H1 (cell line): ENCODE measurements around the gene SLC66A1. TPM values are rescaled to one million over a fixed set of nuclear protein-coding genes. Genes with fewer than 3 reads are reported as not detected.
"Not testable (repeated sequence)": the region's sequence is repeated elsewhere in the genome, so short reads cannot be mapped to it uniquely, and the experiment has no call there.

ENCODE experiments used
- CTCF ChIA-PET: fragments of 300-600 bp; sonication (Branson Sonifier 250); formaldehyde crosslinking; loops from one replicate; lab custom pipeline; 2021; ENCODE audit not compliant: partially characterized antibody; lab: Charles Lee
- POLR2A ChIA-PET: fragments of 300-600 bp; sonication (Branson Sonifier 250); formaldehyde crosslinking; loops from one replicate; lab custom pipeline; 2021; ENCODE audit warnings: inconsistent platforms; ENCODE audit not compliant: partially characterized antibody; lab: Charles Lee
- DNase-seq, 2 experiments: peaks; one replicate each; pipeline versions ENCODE4 v3.0.0 to v3.0.0-alpha.2; 2010 to 2022; ENCODE audit warnings: low spot score in 2 of 2, low read depth in 1 of 2, mixed read lengths in 1 of 2
- FAIRE-seq: peaks from 2 replicates; lab custom pipeline; 2011; peaks lifted over from hg19 to GRCh38; lab: Jason Lieb, UNC
- H2AFZ ChIP-seq: 2 replicates; pipeline ENCODE4 v1.8.1; 2012; ENCODE audit warnings: low read length, inconsistent platforms
- H2AK5ac ChIP-seq: 2 replicates; pipeline ENCODE4 v1.6.1; 2013; ENCODE audit warnings: low read depth, low read length
- H2BK120ac ChIP-seq: replicated peaks from 2 replicates; pipeline ENCODE3; 2013; ENCODE audit warnings: low read depth, low read length, inconsistent platforms
- H2BK12ac ChIP-seq: 2 replicates; pipeline ENCODE4 v1.6.1; 2013; ENCODE audit warnings: low read depth, low read length
- H2BK15ac ChIP-seq: 2 replicates; pipeline ENCODE4 v1.6.1; 2013; ENCODE audit warnings: low read length
- H2BK20ac ChIP-seq: 2 replicates; pipeline ENCODE4 v1.6.1; 2013; ENCODE audit warnings: low read length
- H2BK5ac ChIP-seq: 2 replicates; pipeline ENCODE4 v1.6.1; 2013; ENCODE audit warnings: low read depth, low read length
- H3K14ac ChIP-seq: 2 replicates; pipeline ENCODE4 v1.6.1; 2013; ENCODE audit warnings: inconsistent platforms; ENCODE audit not compliant: insufficient read length
- H3K18ac ChIP-seq: 2 replicates; pipeline ENCODE4 v1.6.1; 2013; ENCODE audit warnings: low read length; ENCODE audit errors: extremely low read depth
- H3K23ac ChIP-seq: 2 replicates; pipeline ENCODE4 v1.6.1; 2013; ENCODE audit warnings: inconsistent platforms; ENCODE audit not compliant: insufficient read length
- H3K23me2 ChIP-seq: 2 replicates; pipeline ENCODE4 v1.6.1; 2013; ENCODE audit warnings: low read depth, low read length
- H3K27ac ChIP-seq: 2 replicates; pipeline ENCODE4 v1.6.1; 2011; ENCODE audit warnings: low read depth, low read length, inconsistent platforms
- H3K27me3 ChIP-seq, 4 experiments: replicated peaks in 1 of 4; 1 replicate in 1 of 4; 2 replicates in 3 of 4; pipeline versions ENCODE4 v1.6.1 to v1.8.1; 2011 to 2013; ENCODE audit warnings: low read length in 3 of 4, mild to moderate bottlenecking in 3 of 4, inconsistent platforms in 2 of 4, mixed read lengths in 2 of 4, moderate library complexity in 1 of 4; ENCODE audit not compliant: control insufficient read depth in 3 of 4, insufficient read depth in 3 of 4; ENCODE audit errors: extremely low read depth in 1 of 4
- H3K36me3 ChIP-seq, 4 experiments: 2 replicates each; pipeline versions ENCODE4 v1.6.1 to v1.8.1; 2011 to 2013; ENCODE audit warnings: mild to moderate bottlenecking in 4 of 4, low read length in 3 of 4, moderate library complexity in 2 of 4, control low read depth in 1 of 4, inconsistent platforms in 1 of 4; ENCODE audit not compliant: insufficient read depth in 4 of 4, control insufficient read depth in 2 of 4
- H3K4ac ChIP-seq: replicated peaks from 2 replicates; pipeline ENCODE3; 2013; ENCODE audit warnings: low read length, low read depth, mixed read lengths, inconsistent platforms; ENCODE audit not compliant: insufficient read length
- H3K4me1 ChIP-seq, 4 experiments: replicated peaks in 1 of 4; 1 replicate in 1 of 4; 2 replicates in 3 of 4; pipeline versions ENCODE4 v1.6.1 to v1.8.1; 2011 to 2013; ENCODE audit warnings: low read length in 3 of 4, inconsistent platforms in 2 of 4, mixed read lengths in 1 of 4; ENCODE audit not compliant: insufficient read depth in 4 of 4, control insufficient read depth in 3 of 4
- H3K4me2 ChIP-seq, 2 experiments: 2 replicates each; pipeline versions ENCODE4 v1.6.1 to v1.8.1; 2011 to 2013; ENCODE audit warnings: low read depth in 2 of 2, low read length in 2 of 2, control low read depth in 1 of 2, inconsistent platforms in 1 of 2, mild to moderate bottlenecking in 1 of 2; ENCODE audit not compliant: insufficient read depth in 1 of 2
- H3K4me3 ChIP-seq, 4 experiments: fragments of 200-600, 300-600 bp in 1 of 4; sonication (generic), shearing (Covaris generic), sonication (Bioruptor Twin) in 1 of 4; 2 replicates each; pipeline versions ENCODE4 v1.5.1 to v1.8.1; 2011 to 2016; ENCODE audit warnings: low read length in 4 of 4, low read depth in 3 of 4, control low read depth in 2 of 4, inconsistent platforms in 2 of 4, mild to moderate bottlenecking in 2 of 4, mixed read lengths in 1 of 4, moderate library complexity in 1 of 4; ENCODE audit not compliant: insufficient read depth in 2 of 4; ENCODE audit errors: extremely low read depth in 1 of 4
- H3K56ac ChIP-seq: replicated peaks from 2 replicates; pipeline ENCODE3; 2013; ENCODE audit warnings: low read depth, mild to moderate bottlenecking, mixed read lengths, low read length, inconsistent platforms; ENCODE audit not compliant: insufficient read length
- H3K79me1 ChIP-seq: 2 replicates; pipeline ENCODE4 v1.6.1; 2013; ENCODE audit warnings: low read depth, low read length, control low read depth
- H3K79me2 ChIP-seq, 2 experiments: 2 replicates each; pipeline versions ENCODE4 v1.6.1 to v1.8.1; 2012 to 2013; ENCODE audit warnings: low read length in 2 of 2, mild to moderate bottlenecking in 2 of 2, inconsistent platforms in 1 of 2; ENCODE audit not compliant: insufficient read depth in 2 of 2, control insufficient read depth in 1 of 2
- H3K9ac ChIP-seq, 4 experiments: replicated peaks in 1 of 4; 1 replicate in 1 of 4; 2 replicates in 3 of 4; pipeline versions ENCODE4 v1.6.1 to v1.8.1; 2011 to 2013; ENCODE audit warnings: low read depth in 3 of 4, low read length in 3 of 4, control low read depth in 2 of 4, mild to moderate bottlenecking in 2 of 4, moderate library complexity in 2 of 4, inconsistent platforms in 1 of 4; ENCODE audit errors: extremely low read depth in 1 of 4
- H3K9me3 ChIP-seq, 2 experiments: 2 replicates each; pipeline versions ENCODE4 v1.6.1 to v1.8.1; 2012 to 2013; ENCODE audit warnings: mild to moderate bottlenecking in 2 of 2, moderate library complexity in 2 of 2, control low read depth in 1 of 2, inconsistent platforms in 1 of 2, low read depth in 1 of 2, low read length in 1 of 2, mixed read lengths in 1 of 2; ENCODE audit not compliant: insufficient read depth in 2 of 2
- H4K20me1 ChIP-seq, 2 experiments: replicated peaks in 1 of 2; 2 replicates each; pipeline versions ENCODE3 to v1.8.1; 2011 to 2013; ENCODE audit warnings: inconsistent platforms in 2 of 2, low read length in 2 of 2, mild to moderate bottlenecking in 1 of 2; ENCODE audit not compliant: insufficient read depth in 2 of 2, control insufficient read depth in 1 of 2
- H4K5ac ChIP-seq: 2 replicates; pipeline ENCODE4 v1.6.1; 2013; ENCODE audit warnings: low read length, low read depth, mixed read lengths, inconsistent platforms; ENCODE audit not compliant: insufficient read length
- H4K8ac ChIP-seq: 2 replicates; pipeline ENCODE4 v1.8.0; 2013; ENCODE audit warnings: mild to moderate bottlenecking, moderate library complexity, low read length, inconsistent platforms; ENCODE audit not compliant: insufficient read depth; ENCODE audit errors: extremely low read depth
- H4K91ac ChIP-seq: replicated peaks from 2 replicates; pipeline ENCODE3; 2013; ENCODE audit warnings: low read length, mixed read lengths, inconsistent platforms; ENCODE audit not compliant: insufficient read length
- ASH2L ChIP-seq: fragments of 200-600, 300-600 bp; sonication (generic); IDR thresholded peaks from one replicate; pipeline ENCODE4 v1.7.1; 2017; ENCODE audit warnings: low read length
- EZH2 ChIP-seq: fragments of 200-600 bp; sonication (generic); IDR thresholded peaks from 2 replicates; pipeline ENCODE4 v1.7.1; 2012; ENCODE audit warnings: low read depth, mild to moderate bottlenecking, moderate library complexity, low read length, inconsistent platforms; ENCODE audit not compliant: severe bottlenecking
- KDM4A ChIP-seq: IDR thresholded peaks from one replicate; pipeline ENCODE4 v1.7.1; 2012; ENCODE audit warnings: low read depth, mild to moderate bottlenecking, moderate library complexity, low read length, inconsistent platforms; ENCODE audit not compliant: severe bottlenecking
- MAX ChIP-seq: IDR thresholded peaks from 2 replicates; pipeline ENCODE4 v1.6.1; 2012; ENCODE audit warnings: inconsistent platforms
- SUZ12 ChIP-seq: fragments of 200-600 bp; sonication (generic); IDR thresholded peaks from 2 replicates; pipeline ENCODE4 v1.6.1; 2012; ENCODE audit warnings: mild to moderate bottlenecking, inconsistent platforms, low read length, moderate library complexity, mixed read lengths
- WGBS, 2 experiments: shearing (Covaris generic) in 1 of 2; methylation state at CpG; one replicate each; pipeline versions ENCODE4 v1.1.6 to v1.1.7; 2013 to 2015; ENCODE audit warnings: low lambda C conversion rate in 2 of 2, mixed read lengths in 2 of 2, inconsistent platforms in 1 of 2, low coverage in 1 of 2, missing lambda C conversion rate in 1 of 2; ENCODE audit not compliant: insufficient replicate concordance in 2 of 2, insufficient coverage in 1 of 2, insufficient read length in 1 of 2; ENCODE audit errors: extremely low coverage in 1 of 2, missing lambda C conversion rate in 1 of 2; 5-methylcytosine and 5-hydroxymethylcytosine counted together
- polyA plus RNA-seq, 7 experiments: library from polyadenylated mRNA; depleted of rRNA in 3 of 7; stranded (reverse) in 5 of 7; unstranded in 2 of 7; fragments of >200 nt in 5 of 7; fragments of 200-250 nt in 2 of 7; gene quantifications; 1 replicate in 5 of 7; 2 replicates in 1 of 7; 4 replicates in 1 of 7; pipeline versions ENCODE4 v1.2.1 to v1.2.3, GENCODE V29; 2011 to 2013; ENCODE audit warnings: missing spikeins in 2 of 7, mixed read lengths in 2 of 7
- total RNA-seq: library from RNA; stranded (reverse); fragmentation: NEBNext Ultra II Directional; extraction: Animal tissue kit (Norgen Biotek cat#: 25700); gene quantifications from 2 replicates; pipeline ENCODE4 v1.2.1, GENCODE V29; 2021
- TF ChIP-seq, protein P1 (sequence below): IDR thresholded peaks from 2 replicates; pipeline ENCODE4 v1.6.1; 2012; ENCODE audit warnings: inconsistent platforms

Gene SLC66A1
- total and polyA plus RNA-seq, 2 of the 8 experiments (the other 6 are each of a cell fraction or from before 2014, with no cell fraction given) = 16.8 to 27.9 TPM

- not testable (repeated sequence) for H2BK20ac ChIP-seq, H3K9me3 ChIP-seq, H3K36me3 ChIP-seq, H3K27ac ChIP-seq, H2BK15ac ChIP-seq, H3K23ac ChIP-seq, H3K9ac ChIP-seq, FAIRE-seq, H4K20me1 ChIP-seq, H2AK5ac ChIP-seq, H3K14ac ChIP-seq, H3K56ac ChIP-seq, H3K18ac ChIP-seq, H2BK5ac ChIP-seq, H3K79me1 ChIP-seq, H2BK120ac ChIP-seq, H3K4me1 ChIP-seq, H4K91ac ChIP-seq, H3K23me2 ChIP-seq, H3K79me2 ChIP-seq, H4K5ac ChIP-seq, H3K4ac ChIP-seq
- H2BK12ac ChIP-seq = 0 out of 2 replicates have a peak within 1 kb of the TSS, but pooled peaks have one; percentile 3
- peaks cover 8 to 26% (median 20%) of the 10 kb centered on the region in 4 experiments for H3K27me3 ChIP-seq
- 25% methylated on average over 61 of the region's 82 CpGs; no CpG with 5 or more reads in 1 of the 2 experiments for WGBS, 2 experiments
- H4K8ac ChIP-seq = peak within 1 kb of the TSS; percentile 28; the same call in 1 of the 2 replicates
- H3K4me2 ChIP-seq = peak within 1 kb of the TSS; percentile 64 to 97
- TF ChIP-seq MAX (peak; percentile 55), SUZ12 (peak; percentile 48; the same call in 1 of the 2 replicates), EZH2 (peak; percentile 58), ASH2L (peak; percentile 37), KDM4A (peak; percentile 69)
- TF ChIP-seq, protein P1, sequence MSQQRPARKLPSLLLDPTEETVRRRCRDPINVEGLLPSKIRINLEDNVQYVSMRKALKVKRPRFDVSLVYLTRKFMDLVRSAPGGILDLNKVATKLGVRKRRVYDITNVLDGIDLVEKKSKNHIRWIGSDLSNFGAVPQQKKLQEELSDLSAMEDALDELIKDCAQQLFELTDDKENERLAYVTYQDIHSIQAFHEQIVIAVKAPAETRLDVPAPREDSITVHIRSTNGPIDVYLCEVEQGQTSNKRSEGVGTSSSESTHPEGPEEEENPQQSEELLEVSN = peak; percentile 77
- POLR2A ChIA-PET = interaction anchor here (0.6 to 1.8 kb wide), 8 partner anchors 9 to 37 kb away, joined by 3 to 7 read pairs (median 3); partner anchors contain the start of genes EMC1 and MRTO4
- peak within 1 kb of the TSS; percentile 85; the same call in 1 of the 2 replicates for H2AFZ ChIP-seq
- peak within 1 kb of the TSS; percentile 31 to 64 (median 51); a peak in 7 of 8 replicates for H3K4me3 ChIP-seq
- CTCF ChIA-PET = interaction anchor here (0.6 to 1.3 kb wide), 3 partner anchors 25 to 615 kb away, joined by 3 read pairs; no protein-coding TSS in a partner anchor
- peak in 1 of 2 experiments; percentile 76 for DNase-seq
Observed at GRCh38 chr1:19288324-19289241, 23.5 kb upstream of the SLC66A1 start, which contains the start of gene AKR7A3. Gene AKR7A3 (minus strand): TSS chr1:19288770. CDS start chr1:19288709, 61 bp downstream.
